Nephron progenitor cell (in vitro differentiated cells): ENCODE measurements around the gene ROPN1.
"Not testable (repeated sequence)": the region's sequence is repeated elsewhere in the genome, so short reads cannot be mapped to it uniquely, and the experiment has no call there.

Experiments used
- DNase-seq: peaks from one replicate; pipeline ENCODE4 v3.0.0; 2021
- H3K27ac Mint-ChIP-seq: 2 replicates; pipeline ENCODE4 v1.8.0; 2021; ENCODE audit warnings: mild to moderate bottlenecking, moderate library complexity, mixed read lengths
- H3K27me3 Mint-ChIP-seq: 2 replicates; pipeline ENCODE4 v1.8.0; 2021; ENCODE audit warnings: mild to moderate bottlenecking, low read depth, mixed read lengths; ENCODE audit not compliant: poor library complexity
- H3K36me3 Mint-ChIP-seq: 2 replicates; pipeline ENCODE4 v1.8.0; 2021; ENCODE audit warnings: low read depth, mixed read lengths
- H3K4me1 Mint-ChIP-seq: 2 replicates; pipeline ENCODE4 v1.8.0; 2021; ENCODE audit warnings: mixed read lengths
- H3K4me3 Mint-ChIP-seq: 2 replicates; pipeline ENCODE4 v1.8.0; 2021; ENCODE audit warnings: mild to moderate bottlenecking, moderate library complexity, mixed read lengths
- H3K9me3 Mint-ChIP-seq: 2 replicates; pipeline ENCODE4 v1.8.0; 2021; ENCODE audit warnings: mild to moderate bottlenecking, moderate library complexity, mixed read lengths
- CTCF ChIP-seq: fragments of 200-600 bp; sonication (generic); IDR thresholded peaks from 2 replicates; pipeline ENCODE4 v1.5.0; 2021; ENCODE audit warnings: antibody characterized with exemption

The ROPN1 gene

GRCh38 chr3:124034016-124034843, 42.3 kb upstream of the ROPN1 start:
- peak; percentile 59 for DNase-seq
- Mint-ChIP-seq H3K9me3 (no peaks in the 10 kb centered on the region), H3K4me3 (peak overlapping the region; percentile 91), H3K27ac (peak overlapping the region; percentile 63), H3K4me1 (peaks cover 37% of the 10 kb centered on the region), H3K36me3 (no peaks in the 10 kb centered on the region), H3K27me3 (peaks cover 3% of the 10 kb centered on the region)
- no peak for TF ChIP-seq CTCF

GRCh38 chr3:124033360-124034015, 41.6 kb upstream of the ROPN1 start, which contains the start of gene KALRN:
Gene KALRN, plus strand, starts transcription at chr3:124033369.
- Mint-ChIP-seq H3K27ac (peak within 1 kb of the TSS; percentile 97), H3K9me3 (no peaks in the 10 kb centered on the region), H3K4me1 (peaks cover 37% of the 10 kb centered on the region), H3K27me3 (peaks cover 6% of the 10 kb centered on the region), H3K36me3 (no peaks in the 10 kb centered on the region), H3K4me3 (peak within 1 kb of the TSS; percentile 96)
- peak; percentile 27 for TF ChIP-seq CTCF
- DNase-seq, result peak; percentile 65

- H3K4me3 Mint-ChIP-seq, result peak overlapping the region; percentile 72
- H3K27me3 Mint-ChIP-seq, result peaks cover 6% of the 10 kb centered on the region
- no peaks in the 10 kb centered on the region for H3K9me3 Mint-ChIP-seq
- no peak overlapping the region for H3K27ac Mint-ChIP-seq
- H3K36me3 Mint-ChIP-seq, result no peaks in the 10 kb centered on the region
- DNase-seq, result peak; percentile 96
- H3K4me1 Mint-ChIP-seq, result peaks cover 37% of the 10 kb centered on the region
- TF ChIP-seq CTCF, result peak; percentile 62
Observed at GRCh38 chr3:124032881-124033359, 41.0 kb upstream of the ROPN1 start.

GRCh38 chr3:124032311-124032880, 40.5 kb upstream of the ROPN1 start:
- Mint-ChIP-seq H3K27ac (peak overlapping the region; percentile 97), H3K4me1 (peaks cover 37% of the 10 kb centered on the region), H3K4me3 (peak overlapping the region; percentile 96), H3K36me3 (no peaks in the 10 kb centered on the region), H3K9me3 (no peaks in the 10 kb centered on the region), H3K27me3 (peaks cover 6% of the 10 kb centered on the region)
- TF ChIP-seq CTCF, result no peak
- peak; percentile 27 for DNase-seq

GRCh38 chr3:124026516-124026915, 34.6 kb upstream of the ROPN1 start:
- Mint-ChIP-seq H3K27me3 (peaks cover 3% of the 10 kb centered on the region), H3K36me3 (no peaks in the 10 kb centered on the region), H3K4me3 (no peak overlapping the region), H3K4me1 (peaks cover 13% of the 10 kb centered on the region), H3K27ac (no peak overlapping the region), H3K9me3 (peaks cover 4% of the 10 kb centered on the region)
- no peak for DNase-seq
- no peak for TF ChIP-seq CTCF

- not testable (repeated sequence) for H3K27ac Mint-ChIP-seq, H3K27me3 Mint-ChIP-seq, H3K4me3 Mint-ChIP-seq, H3K36me3 Mint-ChIP-seq, DNase-seq
- Mint-ChIP-seq H3K9me3 (peaks cover 15% of the 10 kb centered on the region), H3K4me1 (peaks cover 10% of the 10 kb centered on the region)
Observed at GRCh38 chr3:124023531-124023930, 31.6 kb upstream of the ROPN1 start.
